ENCODE data around the gene ASGR1.

The ASGR1 gene

GRCh38 chr17:7221278-7222092, 42.3 kb upstream of the ASGR1 start:
- CTCF ChIA-PET, result interaction anchor here (0.6 to 4.2 kb wide), 18 partner anchors 9 to 582 kb away, joined by 3 to 34 read pairs (median 6); partner anchors contain the start of genes DVL2, GABARAP, PHF23 and SLC2A4
- H3K27ac ChIP-seq (ENCODE audit: extremely low read depth, low read depth, low read length), result peak overlapping the region; percentile 49; the same call in 1 of the 2 replicates
- peaks cover 3% of the 10 kb centered on the region; the same call in 1 of the 2 replicates for H3K4me1 ChIP-seq (ENCODE audit: control insufficient read depth, insufficient read depth, low read length)
- peaks cover 20 to 55% of the 10 kb centered on the region in 2 experiments; a peak in 2 of 3 replicates for H3K36me3 ChIP-seq (ENCODE audit: control insufficient read depth in 2 of 2, insufficient read depth in 1 of 2, low read length in 2 of 2)
- TF ChIP-seq HIC1 (tag by site-specific recombination; IDR thresholded peaks at IDR 0.05) (peak; percentile 85), ZSCAN18 (tag by site-specific recombination; IDR thresholded peaks at IDR 0.05) (no peak), ZNF175 (tag by site-specific recombination; IDR thresholded peaks at IDR 0.05) (no peak), ZIC2 (tag by site-specific recombination; IDR thresholded peaks at IDR 0.05) (no peak), ZNF10 (tag by site-specific recombination; IDR thresholded peaks at IDR 0.05) (no peak)
- POLR2A ChIA-PET, result interaction anchor here (0.5 to 9.8 kb wide), 19 partner anchors 7 to 936 kb away, joined by 3 to 284 read pairs (median 6); partner anchors contain the start of genes CTDNEP1, DVL2, ELP5 and GABARAP
- no peak overlapping the region for H3K4me3 ChIP-seq (ENCODE audit: low read depth, low read length)
- no peaks in the 10 kb centered on the region for H3K9me3 ChIP-seq (ENCODE audit: control insufficient read depth, insufficient read depth, low read depth, low read length)

- POLR2A ChIA-PET, result interaction anchor here (0.5 to 9.8 kb wide), 18 partner anchors 13 to 937 kb away, joined by 3 to 284 read pairs (median 6); partner anchors contain the start of genes CTDNEP1, DVL2, ELP5 and GABARAP
- H3K4me1 ChIP-seq (ENCODE audit: control insufficient read depth, insufficient read depth, low read length), result peaks cover 7% of the 10 kb centered on the region; the same call in 1 of the 2 replicates
- TF ChIP-seq ZXDB (tag by site-specific recombination; IDR thresholded peaks at IDR 0.05) (no peak), ZNF555 (tag by site-specific recombination; conservative IDR thresholded peaks at IDR 0.05) (no peak), SP3 (tag by site-specific recombination; IDR thresholded peaks at IDR 0.05) (no peak), MEIS1 (CRISPR knock-in tag; IDR thresholded peaks at IDR 0.05; ENCODE audit: borderline replicate concordance) (no peak), PBX3 (CRISPR knock-in tag; IDR thresholded peaks at IDR 0.05) (0 out of 2 replicates have a peak, but pooled peaks have one; percentile 39), KLF1 (tag by site-specific recombination; IDR thresholded peaks at IDR 0.05) (peak; percentile 74), IKZF3 (tag by site-specific recombination; IDR thresholded peaks at IDR 0.05) (no peak), PATZ1 (tag by site-specific recombination; IDR thresholded peaks at IDR 0.05) (0 out of 2 replicates have a peak, but pooled peaks have one; percentile 48), ZNF548 (tag by site-specific recombination; IDR thresholded peaks at IDR 0.05) (no peak), ATF2 (tag by site-specific recombination; IDR thresholded peaks at IDR 0.05; ENCODE audit: low read depth) (no peak), ZNF549 (tag by site-specific recombination; IDR thresholded peaks at IDR 0.05) (no peak), YY2 (tag by site-specific recombination; IDR thresholded peaks at IDR 0.05) (no peak), ZNF677 (tag by site-specific recombination; IDR thresholded peaks at IDR 0.05) (0 out of 2 replicates have a peak, but pooled peaks have one; percentile 19), ZNF394 (tag by site-specific recombination; IDR thresholded peaks at IDR 0.05; ENCODE audit: borderline replicate concordance) (no peak), ZNF510 (tag by site-specific recombination; IDR thresholded peaks at IDR 0.05; ENCODE audit: insufficient replicate concordance) (no peak)
Observed at GRCh38 chr17:7220593-7221277, 41.6 kb upstream of the ASGR1 start.

More at GRCh38 chr17:7220593-7221277, 41.6 kb upstream of the ASGR1 start:
- Histone ChIP-seq H3K9me3 (ENCODE audit: control insufficient read depth, insufficient read depth, low read depth, low read length) (no peaks in the 10 kb centered on the region), H3K27ac (ENCODE audit: extremely low read depth, low read depth, low read length) (peak overlapping the region; percentile 83; the same call in 1 of the 2 replicates), H3K4me3 (ENCODE audit: low read depth, low read length) (peak overlapping the region; percentile 83), H3K36me3 (ENCODE audit: control insufficient read depth in 2 of 2, insufficient read depth in 1 of 2, low read length in 2 of 2) (peaks cover 20 to 48% of the 10 kb centered on the region in 2 experiments; a peak in 2 of 3 replicates)
- CTCF ChIA-PET, result interaction anchor here (0.6 to 4.2 kb wide), 17 partner anchors 10 to 174 kb away, joined by 3 to 34 read pairs (median 6); partner anchors contain the start of genes DVL2, GABARAP, PHF23 and SLC2A4

All from HEK293 (cell line).